ENCODE data around the gene NHLH1. TPM values are rescaled to one million over a fixed set of nuclear protein-coding genes. Genes with fewer than 3 reads are reported as not detected.
"Not testable (repeated sequence)": the region's sequence is repeated elsewhere in the genome, so short reads cannot be mapped to it uniquely, and the experiment has no call there.

NHLH1 gene
- total RNA-seq, 3 donors from 2014 or later = 0.30 to 0.45 (median 0.33) TPM

GRCh38 chr1:160377585-160378206 lies 10.8 kb downstream of the NHLH1 start:
- Mint-ChIP-seq H3K4me1 (ENCODE audit: low read depth) (peaks cover 12% of the 10 kb centered on the region), H3K27me3 (ENCODE audit: low read depth) (no peaks in the 10 kb centered on the region), H3K9me3 (no peaks in the 10 kb centered on the region), H3K4me3 (no peak overlapping the region), H3K36me3 (ENCODE audit: insufficient read depth) (no peaks in the 10 kb centered on the region)
- DNase-seq = no peak
- no peak for ATAC-seq

GRCh38 chr1:160384812-160385211 lies 17.9 kb downstream of the NHLH1 start:
- H3K9me3 Mint-ChIP-seq; H3K27me3 Mint-ChIP-seq (ENCODE audit: low read depth); H3K4me1 Mint-ChIP-seq (ENCODE audit: low read depth); DNase-seq; H3K4me3 Mint-ChIP-seq; H3K36me3 Mint-ChIP-seq (ENCODE audit: insufficient read depth); ATAC-seq: not testable (repeated sequence)

- not testable (repeated sequence) for H3K4me3 Mint-ChIP-seq; DNase-seq; H3K36me3 Mint-ChIP-seq (ENCODE audit: insufficient read depth); H3K9me3 Mint-ChIP-seq; ATAC-seq; H3K4me1 Mint-ChIP-seq (ENCODE audit: low read depth); H3K27me3 Mint-ChIP-seq (ENCODE audit: low read depth)
Measured at GRCh38 chr1:160388406-160388805, 21.5 kb downstream of the NHLH1 start.

GRCh38 chr1:160394673-160395072 lies 27.8 kb downstream of the NHLH1 start:
- H3K27me3 Mint-ChIP-seq (ENCODE audit: low read depth) = peaks cover 10% of the 10 kb centered on the region
- DNase-seq (no peak), ATAC-seq (no peak)
- no peaks in the 10 kb centered on the region for H3K9me3 Mint-ChIP-seq
- H3K36me3 Mint-ChIP-seq (ENCODE audit: insufficient read depth) = no peaks in the 10 kb centered on the region
- no peak overlapping the region for H3K4me3 Mint-ChIP-seq
- H3K4me1 Mint-ChIP-seq (ENCODE audit: low read depth) = no peaks in the 10 kb centered on the region

GRCh38 chr1:160397651-160398050 lies 30.8 kb downstream of the NHLH1 start:
- no peak for ATAC-seq
- Mint-ChIP-seq H3K4me1 (ENCODE audit: low read depth) (peaks cover 5% of the 10 kb centered on the region), H3K9me3 (no peaks in the 10 kb centered on the region), H3K36me3 (ENCODE audit: insufficient read depth) (no peaks in the 10 kb centered on the region), H3K27me3 (ENCODE audit: low read depth) (peaks cover 30% of the 10 kb centered on the region), H3K4me3 (no peak overlapping the region)
- no peak for DNase-seq

- DNase-seq (no peak), ATAC-seq (no peak)
- Mint-ChIP-seq H3K4me3 (no peak overlapping the region), H3K4me1 (ENCODE audit: low read depth) (peaks cover 5% of the 10 kb centered on the region), H3K9me3 (no peaks in the 10 kb centered on the region), H3K36me3 (ENCODE audit: insufficient read depth) (no peaks in the 10 kb centered on the region), H3K27me3 (ENCODE audit: low read depth) (peaks cover 32% of the 10 kb centered on the region)
Measured at GRCh38 chr1:160398823-160399222, 32.0 kb downstream of the NHLH1 start.

- no peak for ATAC-seq
- H3K9me3 Mint-ChIP-seq = no peaks in the 10 kb centered on the region
- H3K36me3 Mint-ChIP-seq (ENCODE audit: insufficient read depth) = no peaks in the 10 kb centered on the region
- no peak for DNase-seq
- peaks cover 32% of the 10 kb centered on the region for H3K27me3 Mint-ChIP-seq (ENCODE audit: low read depth)
- H3K4me1 Mint-ChIP-seq (ENCODE audit: low read depth) = peaks cover 5% of the 10 kb centered on the region
- peak overlapping the region; percentile 39 for H3K4me3 Mint-ChIP-seq
Measured at GRCh38 chr1:160399544-160400222, 32.8 kb downstream of the NHLH1 start.

- H3K9me3 Mint-ChIP-seq = no peaks in the 10 kb centered on the region
- peak; percentile 49 to 71 for ATAC-seq
- H3K27me3 Mint-ChIP-seq (ENCODE audit: low read depth) = peaks cover 32% of the 10 kb centered on the region
Measured at GRCh38 chr1:160400223-160400645, 33.4 kb downstream of the NHLH1 start, which contains the start of gene VANGL2. TSS of gene VANGL2 (plus strand) at chr1:160400564. CDS start at chr1:160415838, 15,274 bp downstream.

GRCh38 chr1:160400646-160401486 lies 34.0 kb downstream of the NHLH1 start:
- peak overlapping the region; percentile 61 for H3K4me3 Mint-ChIP-seq
- ATAC-seq (peak; percentile 39 to 50), DNase-seq (no peak)
- no peaks in the 10 kb centered on the region for H3K36me3 Mint-ChIP-seq (ENCODE audit: insufficient read depth)
- H3K4me1 Mint-ChIP-seq (ENCODE audit: low read depth) = peaks cover 5% of the 10 kb centered on the region
- H3K9me3 Mint-ChIP-seq = no peaks in the 10 kb centered on the region
- peaks cover 29% of the 10 kb centered on the region for H3K27me3 Mint-ChIP-seq (ENCODE audit: low read depth)

More at GRCh38 chr1:160400223-160400645, 33.4 kb downstream of the NHLH1 start, which contains the start of gene VANGL2:
- peaks cover 5% of the 10 kb centered on the region for H3K4me1 Mint-ChIP-seq (ENCODE audit: low read depth)
- H3K4me3 Mint-ChIP-seq = peak within 1 kb of the TSS; percentile 61
- no peaks in the 10 kb centered on the region for H3K36me3 Mint-ChIP-seq (ENCODE audit: insufficient read depth)
- peak; percentile 28 for DNase-seq

GRCh38 chr1:160401487-160401805 lies 34.6 kb downstream of the NHLH1 start:
- ATAC-seq (no peak), DNase-seq (no peak)
- Mint-ChIP-seq H3K9me3 (no peaks in the 10 kb centered on the region), H3K4me1 (ENCODE audit: low read depth) (peaks cover 5% of the 10 kb centered on the region), H3K4me3 (peak overlapping the region; percentile 61), H3K36me3 (ENCODE audit: insufficient read depth) (no peaks in the 10 kb centered on the region), H3K27me3 (ENCODE audit: low read depth) (peaks cover 28% of the 10 kb centered on the region)

- H3K36me3 Mint-ChIP-seq (ENCODE audit: insufficient read depth) = no peaks in the 10 kb centered on the region
- H3K4me1 Mint-ChIP-seq (ENCODE audit: low read depth) = peaks cover 5% of the 10 kb centered on the region
Measured at GRCh38 chr1:160402001-160402795, 35.3 kb downstream of the NHLH1 start.

GRCh38 chr1:160403244-160403643 lies 36.4 kb downstream of the NHLH1 start:
- peaks cover 26% of the 10 kb centered on the region for H3K27me3 Mint-ChIP-seq (ENCODE audit: low read depth)
- H3K4me1 Mint-ChIP-seq (ENCODE audit: low read depth) = peaks cover 5% of the 10 kb centered on the region
- ATAC-seq (no peak), DNase-seq (no peak)
- no peak overlapping the region for H3K4me3 Mint-ChIP-seq
- no peaks in the 10 kb centered on the region for H3K36me3 Mint-ChIP-seq (ENCODE audit: insufficient read depth)
- H3K9me3 Mint-ChIP-seq = no peaks in the 10 kb centered on the region

More at GRCh38 chr1:160402001-160402795, 35.3 kb downstream of the NHLH1 start:
- DNase-seq = no peak
- no peaks in the 10 kb centered on the region for H3K9me3 Mint-ChIP-seq
- no peak overlapping the region for H3K4me3 Mint-ChIP-seq
- H3K27me3 Mint-ChIP-seq (ENCODE audit: low read depth) = peaks cover 26% of the 10 kb centered on the region
- no peak for ATAC-seq

- Mint-ChIP-seq H3K4me1 (ENCODE audit: low read depth) (peaks cover 5% of the 10 kb centered on the region), H3K4me3 (no peak overlapping the region), H3K9me3 (no peaks in the 10 kb centered on the region), H3K36me3 (ENCODE audit: insufficient read depth) (no peaks in the 10 kb centered on the region), H3K27me3 (ENCODE audit: low read depth) (peaks cover 23% of the 10 kb centered on the region)
- ATAC-seq (no peak), DNase-seq (no peak)
Measured at GRCh38 chr1:160404094-160404493, 37.2 kb downstream of the NHLH1 start.
